Ishikawa (cell line): ENCODE results near the gene CBX4.

Experiments
- CEBPB ChIP-seq: IDR thresholded peaks from 2 replicates; pipeline ENCODE4 v1.6.1; 2012
- CREB1 ChIP-seq: IDR thresholded peaks from 2 replicates; pipeline ENCODE4 v1.6.1; 2012; ENCODE audit warnings: low read depth
- EGR1 ChIP-seq: IDR thresholded peaks from 2 replicates; pipeline ENCODE4 v1.6.1; 2012
- EP300 ChIP-seq: IDR thresholded peaks from 2 replicates; pipeline ENCODE4 v1.6.1; 2012; ENCODE audit warnings: borderline replicate concordance
- FOXM1 ChIP-seq: IDR thresholded peaks from 2 replicates; pipeline ENCODE4 v1.6.1; 2012; ENCODE audit warnings: low read depth, borderline replicate concordance
- MAX ChIP-seq: IDR thresholded peaks from 2 replicates; pipeline ENCODE4 v1.6.1; 2012
- NFIC ChIP-seq: IDR thresholded peaks from 2 replicates; pipeline ENCODE4 v1.6.1; 2012
- RAD21 ChIP-seq: IDR thresholded peaks from 2 replicates; pipeline ENCODE4 v1.6.1; 2012; ENCODE audit warnings: low read depth
- REST ChIP-seq: IDR thresholded peaks from 2 replicates; pipeline ENCODE4 v1.6.1; 2012; ENCODE audit warnings: low read depth, mild to moderate bottlenecking
- TAF1 ChIP-seq: IDR thresholded peaks from 2 replicates; pipeline ENCODE4 v1.6.1; 2012; ENCODE audit warnings: low read depth, mild to moderate bottlenecking
- TCF12 ChIP-seq: IDR thresholded peaks from 2 replicates; pipeline ENCODE4 v1.6.1; 2012; ENCODE audit warnings: low read depth
- TEAD4 ChIP-seq: IDR thresholded peaks from 2 replicates; pipeline ENCODE4 v1.6.1; 2012
- USF1 ChIP-seq: IDR thresholded peaks from 2 replicates; pipeline ENCODE4 v1.6.1; 2012
- YY1 ChIP-seq: IDR thresholded peaks from 2 replicates; pipeline ENCODE4 v1.6.1; 2012; ENCODE audit warnings: low read depth
- ZBTB7A ChIP-seq: IDR thresholded peaks from 2 replicates; pipeline ENCODE4 v1.6.1; 2012; ENCODE audit warnings: low read depth

Gene CBX4

GRCh38 chr17:79844869-79845600 lies 5.8 kb upstream of the CBX4 start:
- TF ChIP-seq NFIC = no peak
- TF ChIP-seq REST = no peak
- no peak; the same call in 1 of the 2 replicates for TF ChIP-seq MAX
- TF ChIP-seq ZBTB7A = peak; percentile 74
- peak; percentile 52; the same call in 1 of the 2 replicates for TF ChIP-seq RAD21
- TF ChIP-seq TEAD4 = no peak
- TF ChIP-seq TCF12 = no peak
- TF ChIP-seq CEBPB = no peak
- TF ChIP-seq CREB1 = no peak

- TF ChIP-seq USF1 (no peak), MAX (peak; percentile 63), TAF1 (peak; percentile 62), TCF12 (peak; percentile 17; the same call in 1 of the 2 replicates), EP300 (no peak), EGR1 (no peak), FOXM1 (no peak), ZBTB7A (peak; percentile 66; the same call in 1 of the 2 replicates)
These were observed 4.9 kb upstream of the CBX4 start for GRCh38 chr17:79843816-79844800.

GRCh38 chr17:79843474-79843815 lies 4.2 kb upstream of the CBX4 start:
- TF ChIP-seq NFIC (no peak), CEBPB (no peak), RAD21 (no peak), REST (no peak), YY1 (no peak), USF1 (no peak), TCF12 (no peak), EGR1 (no peak), TAF1 (no peak), FOXM1 (no peak), CREB1 (no peak), MAX (no peak), EP300 (no peak), TEAD4 (no peak), ZBTB7A (no peak; the same call in 1 of the 2 replicates)

- TF ChIP-seq RAD21 = no peak
- no peak for TF ChIP-seq REST
- no peak for TF ChIP-seq ZBTB7A
- TF ChIP-seq NFIC = no peak
- no peak for TF ChIP-seq MAX
- no peak for TF ChIP-seq EGR1
- no peak for TF ChIP-seq TAF1
- TF ChIP-seq FOXM1 = no peak
- TF ChIP-seq EP300 = no peak
- no peak for TF ChIP-seq TEAD4
- TF ChIP-seq YY1 = no peak
These were observed 3.6 kb upstream of the CBX4 start for GRCh38 chr17:79842656-79843473.
